NCI-H82 (cell line): ENCODE measurements around the gene INPP4A.

Source experiments
- DNase-seq: peaks from one replicate; lab custom pipeline; 2025; lab: John Stamatoyannopoulos, UW

INPP4A gene

DNA sequence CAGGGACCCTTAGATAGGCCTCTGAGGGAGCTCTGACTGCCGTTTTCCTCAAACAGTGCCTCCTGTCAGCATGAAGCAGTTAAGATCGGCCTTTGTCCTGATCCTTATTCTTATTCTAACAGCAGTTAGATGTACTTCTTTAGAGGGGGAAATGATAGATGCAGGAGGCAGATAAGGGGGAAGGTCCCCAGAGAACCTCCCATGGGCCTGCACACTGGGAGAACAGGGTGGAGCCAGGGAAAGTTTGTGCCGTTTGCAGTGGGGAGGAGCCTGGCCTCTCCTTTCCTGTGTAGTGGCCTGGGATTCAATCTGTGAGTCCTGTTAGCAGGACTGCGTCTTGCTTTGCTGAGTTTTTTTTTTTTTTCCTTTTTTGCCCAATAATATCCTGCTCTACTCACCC, 7.9 kb upstream of the INPP4A start:
- DNase-seq = no peak

DNA sequence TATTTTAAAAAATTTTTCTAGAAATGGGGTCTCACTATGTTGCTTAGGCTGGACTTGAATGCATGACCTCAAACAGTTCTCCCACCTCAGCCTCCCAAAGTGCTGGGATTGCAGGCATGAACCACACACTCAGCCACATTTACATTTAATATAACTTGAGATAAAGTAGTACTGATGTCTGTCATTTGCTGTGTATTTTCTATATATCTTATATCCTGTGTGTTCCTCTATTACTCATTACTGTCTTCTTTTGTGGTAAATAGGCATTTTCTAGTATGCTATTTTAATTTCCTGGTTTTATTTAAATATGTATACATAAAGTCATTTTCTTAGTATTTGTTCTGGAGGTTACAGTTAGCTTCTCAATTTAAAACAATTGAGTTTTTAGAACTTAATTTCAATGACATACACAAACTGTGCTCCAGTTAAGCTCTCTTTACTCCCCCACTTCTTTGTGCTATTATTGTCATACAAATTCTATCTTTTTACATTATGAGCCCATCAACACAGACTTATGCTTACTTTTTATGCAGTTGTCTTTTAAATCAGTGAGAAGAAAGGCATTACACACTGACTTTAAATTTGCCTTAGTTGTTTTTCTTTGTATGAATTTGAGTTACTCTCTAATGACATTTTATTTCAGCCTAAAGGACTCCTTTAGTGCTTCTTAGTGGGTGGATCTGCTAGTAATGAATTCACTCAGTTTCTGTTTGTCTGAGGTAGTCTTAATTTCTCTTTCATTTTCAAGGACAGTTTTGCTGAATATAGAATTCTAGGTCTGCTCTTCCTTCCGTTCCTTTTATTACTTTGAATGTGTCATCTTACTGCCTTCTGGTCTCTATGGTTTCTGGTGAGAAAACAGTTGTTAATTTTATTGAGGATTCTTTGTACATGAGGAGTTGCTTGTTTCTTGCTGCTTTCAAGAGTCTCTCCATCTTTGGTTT, 6.2 kb upstream of the INPP4A start:
- no peak for DNase-seq

DNA sequence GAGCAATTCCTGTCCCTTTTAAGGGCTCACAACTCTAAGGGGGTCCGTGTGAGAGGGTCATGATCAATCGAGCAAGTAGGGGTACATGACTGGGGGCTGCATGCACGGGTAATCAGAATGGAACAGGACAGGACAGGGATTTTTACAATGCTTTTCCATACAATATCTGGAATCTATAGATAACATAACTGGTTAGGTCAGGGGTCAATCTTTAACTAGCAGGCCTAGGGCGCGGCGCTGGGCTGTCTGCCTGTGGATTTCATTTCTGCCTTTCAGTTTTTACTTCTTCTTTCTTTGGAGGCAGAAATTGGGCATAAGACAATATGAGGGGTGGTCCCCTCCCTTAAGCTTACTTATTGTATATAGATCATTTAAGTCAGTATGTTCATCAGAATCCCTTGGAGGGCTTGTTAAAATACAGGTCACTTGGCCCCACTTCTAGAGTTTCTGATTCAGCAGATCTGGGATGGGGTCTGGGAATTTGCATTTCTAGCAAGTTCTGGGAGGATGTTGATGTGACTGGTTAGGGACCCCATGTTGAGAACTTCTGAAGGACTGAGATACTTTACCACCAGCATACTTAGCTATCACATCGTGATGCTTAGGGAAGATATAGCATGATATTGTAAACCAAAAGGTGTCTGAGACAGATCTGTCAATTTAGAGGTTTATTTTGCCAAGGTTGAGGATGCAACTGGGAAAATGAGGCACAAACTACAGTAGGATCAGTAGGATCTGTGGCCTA, 2.8 kb upstream of the INPP4A start:
- DNase-seq = no peak

DNA sequence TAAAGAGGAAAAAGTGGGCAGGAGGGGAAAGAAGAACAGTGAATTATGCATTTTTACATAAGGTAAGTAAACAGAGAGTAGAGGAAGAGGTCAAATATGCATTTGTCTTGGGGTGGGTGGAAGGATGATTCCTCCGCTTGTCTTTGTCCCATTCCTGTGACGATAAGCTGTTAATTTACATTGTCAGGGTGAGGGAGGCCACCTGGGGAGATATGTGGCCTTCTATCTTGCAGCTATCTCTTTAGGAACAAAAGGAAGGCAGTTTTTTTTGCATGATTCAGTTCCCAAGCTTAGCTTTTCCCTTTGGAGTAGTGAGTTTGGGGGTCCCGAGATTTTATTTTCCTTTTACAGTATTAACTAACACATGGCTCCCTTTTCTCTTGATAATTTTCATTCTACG, 2.2 kb upstream of the INPP4A start:
- DNase-seq = no peak

DNA sequence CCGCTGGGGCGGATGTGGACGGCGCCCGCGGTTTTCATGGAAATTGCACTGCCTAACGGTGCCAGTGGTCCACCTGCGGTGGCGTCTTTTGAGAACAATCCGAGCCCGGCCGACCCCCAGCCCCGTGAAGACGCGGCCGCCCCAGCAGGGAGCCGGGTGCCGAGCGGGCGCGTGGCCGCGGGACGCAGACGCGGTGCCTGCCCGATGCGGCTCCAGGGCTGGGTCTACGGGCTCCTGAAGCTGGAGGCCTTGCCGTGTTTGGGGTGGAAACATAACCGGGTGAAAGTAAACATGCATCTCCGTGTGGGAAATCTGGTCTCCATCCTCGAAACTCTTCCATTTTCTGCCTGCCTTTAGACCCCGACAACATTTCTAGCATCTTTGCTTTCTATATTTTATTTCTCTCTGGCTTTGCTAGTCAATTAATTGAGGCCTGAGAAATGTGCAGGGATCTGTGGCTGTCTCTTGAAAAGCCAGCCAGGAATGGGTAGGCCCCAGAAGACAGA, 572 bp downstream of the INPP4A start:
- DNase-seq = peak; percentile 48

DNA sequence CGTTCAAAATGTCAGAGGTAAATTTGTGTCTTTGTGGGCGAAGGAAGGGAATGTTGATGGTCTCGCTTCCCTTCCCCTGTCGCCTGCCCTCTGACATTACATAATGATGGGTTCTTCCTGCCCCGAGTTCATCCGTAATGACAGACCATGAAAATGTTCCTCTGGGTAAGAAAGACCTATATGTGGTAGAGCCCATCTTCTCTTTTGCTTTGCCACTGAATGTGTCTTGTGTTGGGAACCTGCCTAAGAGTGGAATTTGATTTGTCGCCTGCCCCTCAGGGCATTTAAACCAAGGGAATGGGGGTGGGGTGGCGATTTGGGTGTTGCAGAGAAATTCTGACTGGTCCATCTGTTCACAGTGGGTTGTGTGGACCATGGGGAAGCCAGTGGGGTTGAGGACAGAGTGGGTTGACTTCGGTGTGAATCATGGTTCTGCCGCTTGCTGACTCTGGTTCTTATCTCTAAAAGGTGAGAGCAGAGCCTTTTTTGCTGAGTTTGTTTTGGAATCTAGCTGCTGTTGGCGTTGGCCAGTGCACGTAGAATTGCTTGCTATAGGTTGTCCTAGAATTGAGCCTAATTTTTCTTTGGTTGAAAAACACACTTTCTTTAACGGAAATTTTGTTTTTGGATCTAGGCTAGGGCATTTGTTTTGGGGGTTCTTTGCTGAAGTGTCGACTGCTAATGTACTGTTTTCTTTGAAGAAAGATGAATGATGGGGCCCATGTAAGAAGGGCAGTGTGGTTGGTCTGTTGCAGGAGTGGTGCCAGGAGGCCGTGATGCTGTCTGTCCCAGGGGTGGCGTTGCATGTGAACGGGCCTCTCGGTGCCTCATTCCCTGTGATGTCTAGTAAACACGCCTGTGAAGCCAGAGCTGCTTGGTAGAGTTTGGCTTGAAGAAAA, 1.3 kb downstream of the INPP4A start:
- peak; percentile 56 for DNase-seq

DNA sequence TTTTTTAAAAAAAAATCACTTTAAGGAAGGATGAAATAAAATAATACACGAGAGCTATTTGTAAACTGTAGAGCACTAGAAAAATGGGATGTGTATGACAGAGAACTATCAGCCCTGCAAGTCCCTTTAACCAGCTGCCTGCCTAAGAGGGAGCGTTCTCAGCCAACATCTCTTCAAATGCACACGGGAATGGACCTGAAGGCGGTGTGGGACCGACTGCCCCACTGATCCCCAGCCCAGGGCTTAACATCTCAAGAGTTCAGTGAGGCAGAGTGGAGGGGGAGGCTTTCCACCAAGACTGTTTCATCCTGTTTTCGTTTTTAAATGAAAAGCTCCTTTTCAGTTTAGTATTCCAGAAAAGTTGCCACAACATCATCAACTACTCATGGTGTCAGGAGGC, 2.2 kb downstream of the INPP4A start:
- peak; percentile 37 for DNase-seq

DNA sequence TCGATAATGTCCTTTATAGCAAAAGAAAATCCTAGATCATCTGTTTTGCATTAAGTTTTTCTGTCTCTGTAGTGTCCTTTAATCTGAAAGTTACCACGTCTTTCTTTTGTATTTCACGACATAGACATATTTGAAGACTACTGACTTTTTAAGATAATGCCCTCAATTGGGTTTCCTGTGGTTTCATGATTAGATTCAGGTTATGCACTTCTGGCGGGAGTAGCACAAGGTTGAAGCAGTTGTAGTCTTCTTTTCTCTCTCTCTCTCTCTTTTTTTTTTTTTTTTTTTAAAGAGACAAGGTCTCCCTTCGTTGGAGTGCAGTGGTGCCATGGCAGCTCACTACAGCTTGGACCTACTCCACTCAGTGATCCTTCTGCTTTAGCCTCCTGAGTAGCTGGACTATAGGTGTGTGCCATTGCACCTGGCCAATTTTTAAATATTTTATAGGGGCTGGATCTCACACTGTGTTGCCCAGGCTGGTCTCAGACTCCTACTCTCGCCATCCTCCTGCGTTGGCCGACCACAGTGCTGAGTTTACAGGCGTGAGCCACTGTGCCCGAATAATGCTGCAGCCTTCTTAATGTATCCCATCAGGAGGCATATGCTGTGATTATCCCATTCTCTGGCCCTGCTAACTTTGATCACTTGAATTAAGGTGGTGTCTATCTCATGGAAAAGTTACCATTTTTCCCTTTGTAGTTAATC, 3.9 kb downstream of the INPP4A start:
- DNase-seq = no peak

DNA sequence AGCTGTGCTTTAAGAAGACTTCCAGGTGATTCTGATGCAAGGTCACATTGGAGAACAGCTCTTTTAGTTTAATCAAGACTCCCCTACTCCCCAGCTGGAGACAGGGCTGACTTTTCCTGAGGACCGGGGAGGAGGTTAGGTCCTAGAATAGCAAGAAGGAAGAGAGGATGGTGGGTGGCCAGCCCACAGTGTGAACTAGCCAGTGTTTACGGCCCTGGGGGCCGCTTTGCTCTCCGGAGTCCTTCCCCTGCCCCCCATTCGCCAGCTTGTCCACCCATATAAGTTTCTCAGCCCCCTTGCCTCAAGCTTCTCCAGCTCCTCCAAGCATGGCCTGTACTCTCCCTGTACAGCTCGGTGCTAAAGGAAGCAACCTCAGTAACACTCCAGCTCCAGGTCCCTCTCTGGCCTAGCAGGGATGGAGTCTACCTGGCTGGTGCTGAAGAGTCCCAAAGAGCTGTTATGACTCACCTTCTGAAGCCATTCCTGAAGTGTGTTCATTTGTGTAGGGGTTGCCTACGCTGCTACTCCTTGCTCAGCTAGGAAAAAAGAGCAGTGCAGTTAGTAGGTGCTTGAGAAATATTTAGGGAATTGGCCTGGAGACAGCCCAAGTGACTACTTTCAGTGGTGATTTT, 7.9 kb downstream of the INPP4A start:
- no peak for DNase-seq

DNA sequence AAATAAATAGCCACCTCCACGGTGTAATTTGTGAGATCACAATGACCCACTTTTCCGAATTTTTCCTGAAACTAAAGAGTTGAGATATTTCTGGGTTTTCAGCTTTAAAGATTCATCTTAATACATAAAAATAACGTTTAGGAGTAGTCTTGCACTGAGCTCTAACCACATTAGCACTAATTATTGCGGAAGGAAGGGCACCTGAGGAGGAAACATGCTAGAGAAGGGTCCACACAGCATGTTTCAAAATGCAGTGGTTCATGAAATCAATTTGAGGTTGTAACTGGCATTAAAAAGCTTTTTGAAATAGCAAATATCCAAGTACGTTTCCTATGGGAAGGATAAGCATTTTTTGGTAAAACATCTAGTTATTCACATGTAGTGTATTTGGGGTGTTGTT, 8.4 kb downstream of the INPP4A start:
- no peak for DNase-seq

DNA sequence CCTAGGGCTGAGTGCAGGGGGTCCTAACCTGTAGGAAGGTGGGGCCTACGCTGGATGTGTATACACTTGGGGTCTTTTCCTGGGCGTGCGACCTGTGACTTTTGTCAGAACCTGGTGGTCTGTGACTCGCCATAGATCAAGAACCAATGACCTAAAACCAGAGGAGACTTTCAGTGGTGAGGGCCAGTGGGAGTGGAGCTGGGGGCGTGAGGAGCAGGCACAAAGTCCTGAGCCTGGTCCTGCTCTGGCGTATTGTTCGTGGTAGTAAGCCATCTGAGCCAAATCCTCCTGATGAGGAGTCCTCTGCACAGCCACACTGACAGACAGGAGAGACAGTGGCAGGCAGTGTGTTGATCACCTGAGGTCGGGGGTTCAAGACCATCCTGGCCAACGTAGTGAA, 8.9 kb downstream of the INPP4A start:
- DNase-seq = no peak

DNA sequence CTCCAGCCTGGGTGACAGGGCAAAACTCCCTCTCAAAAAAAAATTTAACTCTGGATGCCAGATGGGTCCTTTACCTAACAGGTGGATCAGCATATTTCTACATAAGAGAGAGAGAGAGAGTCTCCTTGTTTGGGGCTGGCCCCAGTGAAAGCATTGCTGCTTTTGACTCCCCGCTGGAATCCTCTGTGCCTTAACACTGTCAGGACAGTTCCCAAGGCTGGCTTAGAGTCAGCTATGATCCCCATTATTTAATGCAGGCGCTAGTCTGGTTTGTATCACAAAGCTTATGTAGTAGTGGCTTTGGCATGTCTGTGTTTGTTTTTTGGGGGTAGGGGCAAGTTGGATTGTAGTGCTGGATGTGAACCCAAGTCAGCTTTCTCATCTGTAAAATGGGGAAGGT, 9.4 kb downstream of the INPP4A start:
- DNase-seq = no peak

DNA sequence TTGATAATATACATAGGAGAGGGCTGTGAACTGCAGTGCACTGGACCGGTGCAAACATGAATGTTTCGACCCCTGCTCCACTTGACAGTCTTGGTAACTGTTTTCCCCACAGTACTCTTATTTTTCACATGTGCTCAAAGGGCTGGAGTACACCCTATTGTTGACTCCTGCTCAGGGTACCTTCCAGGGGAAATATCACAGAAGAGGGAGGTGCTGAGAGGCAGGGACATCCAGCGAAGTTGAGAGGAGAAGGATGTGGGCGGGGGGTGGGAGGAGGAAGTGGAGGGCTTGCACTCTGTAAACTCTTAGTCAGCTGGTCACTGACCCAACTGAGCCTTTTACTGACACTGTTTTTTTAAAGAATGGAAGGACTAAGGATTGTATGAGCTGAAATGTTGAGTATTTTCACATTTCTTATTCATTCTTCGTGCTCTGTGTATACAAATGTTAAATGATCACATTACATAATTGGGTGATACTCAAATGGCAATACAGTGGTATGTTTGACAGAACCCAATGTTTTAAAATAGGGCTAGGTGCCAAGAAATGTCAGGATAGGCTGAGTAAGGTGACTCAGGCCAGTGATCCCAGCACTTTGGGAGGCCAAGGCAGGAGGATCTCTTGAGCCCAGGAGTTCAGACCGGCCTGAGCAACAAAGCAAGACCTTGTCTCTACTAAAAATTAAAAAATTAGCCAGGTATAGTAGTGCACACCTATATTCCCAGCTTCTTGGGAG, 10.0 kb downstream of the INPP4A start:
- no peak for DNase-seq

DNA sequence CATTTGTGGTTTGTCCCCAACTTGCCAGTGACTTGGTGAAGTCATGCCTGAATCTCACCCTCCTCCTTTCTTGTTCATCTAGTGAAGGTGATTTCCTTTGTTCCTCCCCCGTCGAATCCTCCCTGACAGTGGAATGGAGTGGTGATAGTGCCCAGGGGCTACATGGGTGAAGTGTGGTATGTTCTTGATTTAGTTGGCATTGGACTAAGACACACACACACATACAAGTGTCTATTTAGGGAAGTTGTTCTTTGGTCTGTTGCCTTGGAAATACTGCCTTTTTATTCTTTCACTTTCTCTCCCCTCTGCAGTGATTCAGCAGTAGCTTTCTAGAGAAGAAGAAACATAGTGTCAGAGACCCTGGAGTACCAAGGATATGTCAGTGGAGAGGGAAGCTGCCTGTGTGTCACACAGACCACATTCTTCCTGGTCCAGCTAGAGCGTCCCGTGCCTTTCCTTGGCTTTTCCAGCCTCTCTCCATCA, 10.9 kb downstream of the INPP4A start:
- no peak for DNase-seq

DNA sequence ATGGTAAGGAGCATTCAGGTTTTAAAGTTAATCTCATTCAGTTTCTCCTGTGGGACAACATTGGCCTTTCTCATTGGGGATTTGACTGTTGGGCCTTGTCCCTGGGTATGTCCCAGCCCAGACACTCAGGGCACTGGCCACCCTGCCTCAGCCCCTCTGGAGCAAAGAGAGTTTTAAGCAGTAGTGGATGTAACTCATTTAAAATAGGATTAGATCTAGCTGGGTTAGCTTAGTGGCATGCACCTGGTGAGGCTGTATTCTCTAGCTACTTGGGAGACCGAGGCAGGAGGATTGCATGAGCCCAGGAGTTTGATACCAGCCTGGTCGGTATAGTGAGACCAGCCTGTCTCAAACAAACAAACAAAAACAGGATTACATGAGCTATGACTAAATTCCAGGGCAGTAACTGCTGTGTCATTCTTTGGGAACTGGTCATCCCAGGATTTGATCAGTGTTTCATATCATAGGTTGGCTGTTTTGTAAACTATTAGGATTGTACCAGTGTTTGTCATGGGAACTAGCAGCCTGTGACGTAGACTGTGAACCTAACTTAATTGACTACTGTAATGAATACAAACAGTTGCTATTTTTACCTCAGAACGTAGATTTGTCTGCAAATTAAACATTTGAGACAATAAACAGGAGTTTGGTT, 12.5 kb downstream of the INPP4A start:
- peak; percentile 64 for DNase-seq

DNA sequence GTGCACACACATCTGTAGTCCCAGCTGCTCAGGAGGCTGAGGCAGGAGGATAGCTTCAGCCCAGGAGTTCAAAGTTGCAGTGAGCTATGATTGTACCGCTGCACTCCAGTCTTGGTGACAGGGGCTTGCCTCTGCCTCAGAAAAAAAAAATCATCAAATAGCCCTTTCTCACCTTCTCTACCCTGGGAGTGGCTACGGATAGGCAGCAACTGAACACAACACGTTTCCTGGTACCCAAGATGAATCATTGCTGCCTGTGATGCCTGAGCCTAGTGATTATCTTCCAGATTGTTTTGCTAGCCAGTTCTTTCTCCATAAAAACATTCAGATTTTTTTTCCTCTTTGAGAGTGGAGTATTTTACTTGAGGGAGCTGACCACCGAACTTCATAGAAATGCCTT, 13.5 kb downstream of the INPP4A start:
- DNase-seq = no peak

DNA sequence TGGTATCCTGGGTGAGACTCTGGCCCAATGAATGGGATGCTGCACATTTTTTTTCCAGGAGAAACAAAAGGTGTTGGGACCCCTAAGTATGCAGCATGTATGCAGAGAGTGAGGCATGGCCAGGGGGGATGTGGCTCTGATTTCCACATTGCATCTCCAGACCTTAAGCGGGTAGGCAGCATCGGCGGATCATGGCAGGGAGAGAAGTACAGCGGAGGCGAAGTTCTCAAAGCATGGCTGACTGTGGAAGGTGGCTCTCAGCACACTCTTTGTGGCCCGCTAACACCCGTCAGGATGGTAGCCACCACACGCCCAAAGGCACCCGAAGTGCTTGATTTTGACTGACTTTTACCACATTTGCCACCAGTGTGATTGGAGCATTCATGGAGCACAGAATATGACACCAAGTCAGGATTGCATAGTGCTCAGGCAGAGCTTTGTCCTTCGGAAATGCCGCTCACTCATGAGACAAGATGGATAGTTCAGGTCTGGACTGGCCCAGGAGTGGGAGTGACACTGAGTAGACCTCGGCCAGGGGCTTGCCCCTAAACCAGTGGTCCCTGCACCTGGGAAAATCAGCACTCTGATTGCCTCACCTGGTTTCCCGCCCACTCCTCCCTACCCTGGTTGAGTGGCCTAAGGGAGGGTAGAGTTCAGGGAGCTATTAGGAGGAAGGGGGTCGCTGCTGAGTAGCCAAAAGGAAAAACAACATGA, 14.2 kb downstream of the INPP4A start:
- no peak for DNase-seq

DNA sequence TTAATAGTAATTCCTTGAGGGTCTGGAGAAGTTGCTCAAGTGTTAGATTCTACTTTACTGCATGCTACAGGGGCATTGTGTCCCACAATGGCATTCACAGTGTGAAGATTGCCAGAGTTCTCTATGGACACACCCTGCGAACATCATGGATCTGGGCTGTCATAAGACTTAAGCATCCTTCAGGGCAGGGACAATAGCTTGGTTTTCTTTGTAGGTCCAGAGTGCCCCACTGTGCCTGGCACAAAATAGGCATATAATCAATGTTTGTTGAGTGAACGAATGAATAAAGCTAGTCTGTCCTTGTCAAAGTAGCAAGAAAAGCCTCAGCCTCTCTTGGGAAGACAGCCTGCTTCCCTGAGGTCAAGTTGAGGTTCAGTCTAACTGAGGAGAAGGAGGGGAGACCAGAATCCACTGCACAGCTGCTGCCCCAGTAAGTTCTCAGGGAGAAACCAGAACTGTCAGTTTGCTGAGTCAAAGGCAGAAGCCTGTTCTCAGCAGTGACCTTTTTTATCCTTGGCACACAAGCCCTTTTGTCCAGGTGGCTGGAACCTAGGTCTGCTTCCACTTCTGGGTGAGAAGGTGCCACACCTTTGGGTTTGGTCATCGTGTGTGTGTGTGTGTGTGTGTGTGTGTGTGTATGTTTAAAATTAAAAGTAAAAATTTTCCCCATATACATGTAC, 15.0 kb downstream of the INPP4A start:
- no peak for DNase-seq
